H54 (cell line): ENCODE data around the gene SLC37A3.
"Not testable (repeated sequence)": the region's sequence is repeated elsewhere in the genome, so short reads cannot be mapped to it uniquely, and the experiment has no call there.

ENCODE experiments used
- DNase-seq: peaks from one replicate; pipeline ENCODE4 v3.0.0; 2011; ENCODE audit warnings: low spot score, mixed read lengths; ENCODE audit not compliant: insufficient read length
- FAIRE-seq: peaks from 3 replicates; lab custom pipeline; 2011; peaks lifted over from hg19 to GRCh38; lab: Jason Lieb, UNC
- POLR2A ChIP-seq: IDR thresholded peaks from 2 replicates; pipeline ENCODE4 v1.6.1; 2011; ENCODE audit warnings: low read depth, mild to moderate bottlenecking, low read length

SLC37A3 gene

GRCh38 chr7:140417456-140418155 is 19.3 kb upstream of the SLC37A3 start:
- no peak for FAIRE-seq
- no peak for TF ChIP-seq POLR2A
- DNase-seq, result no peak

DNA sequence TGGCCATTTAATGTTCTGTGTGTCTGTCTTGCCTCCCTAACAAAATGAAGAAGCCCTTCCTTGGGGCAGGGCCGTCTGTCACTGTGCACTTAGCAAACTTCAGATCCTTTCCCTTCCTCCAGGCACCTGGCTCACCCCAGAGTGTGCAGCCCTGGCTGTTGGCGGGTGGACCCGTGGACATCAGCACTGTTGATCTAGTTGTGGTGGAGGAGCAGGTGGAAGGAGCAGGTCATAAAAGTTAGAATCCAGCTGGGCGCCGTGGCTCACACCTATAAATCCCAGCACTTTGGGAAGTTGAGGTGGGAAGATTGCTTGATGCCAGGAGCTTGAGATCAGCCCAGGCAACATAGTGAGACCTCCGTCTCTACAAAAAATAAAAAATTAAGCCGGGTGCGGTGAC is 18.2 kb upstream of the SLC37A3 start:
- DNase-seq (no peak), FAIRE-seq (no peak)
- no peak for TF ChIP-seq POLR2A

- FAIRE-seq, DNase-seq: not testable (repeated sequence)
Observed at GRCh38 chr7:140415816-140416215, 17.5 kb upstream of the SLC37A3 start.

DNA sequence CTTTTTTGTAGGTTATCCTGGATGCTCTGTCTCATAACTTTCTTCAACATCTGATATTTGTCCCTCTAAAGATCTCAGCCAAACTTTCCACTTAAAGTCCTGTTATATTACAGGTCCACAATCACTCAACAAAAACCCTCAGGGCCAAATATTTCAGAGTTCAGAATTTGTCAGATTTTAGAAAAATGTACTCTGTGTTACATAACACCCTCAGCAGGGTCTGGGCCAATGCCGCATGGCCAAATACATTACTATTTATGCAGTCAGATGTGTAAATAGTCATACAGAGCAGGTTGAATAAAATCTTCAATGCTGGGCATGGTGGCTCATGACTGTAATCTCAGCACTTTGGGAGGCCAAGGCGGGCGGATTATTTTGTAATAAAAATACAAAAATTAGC is 17.0 kb upstream of the SLC37A3 start:
- DNase-seq (no peak), FAIRE-seq (no peak)
- no peak for TF ChIP-seq POLR2A

DNA sequence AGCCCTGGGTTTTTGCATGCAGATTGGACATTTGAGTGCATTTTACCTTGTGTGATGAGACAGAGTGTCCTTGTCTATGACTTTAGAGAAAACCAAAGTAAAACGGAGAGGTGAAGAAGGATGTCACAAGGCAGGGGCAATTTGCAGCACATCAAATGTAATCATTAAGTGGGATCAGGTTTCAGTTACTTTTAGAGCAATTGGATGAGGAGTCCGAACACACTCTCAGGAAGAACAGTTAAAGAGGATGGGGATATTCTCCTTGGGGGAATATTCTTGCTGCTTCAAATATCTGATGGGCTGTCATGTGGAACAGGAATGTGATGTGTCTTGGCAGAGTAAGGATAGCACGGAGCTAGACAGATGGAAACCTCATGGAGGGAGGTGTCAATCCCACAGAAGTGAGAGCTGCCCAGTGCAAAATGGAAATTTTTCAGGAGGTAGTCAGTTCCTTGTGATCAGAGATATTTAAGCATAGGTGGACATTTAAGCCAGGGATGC is 6.3 kb upstream of the SLC37A3 start:
- FAIRE-seq (no peak), DNase-seq (no peak)
- TF ChIP-seq POLR2A, result no peak

- DNase-seq (no peak), FAIRE-seq (no peak)
- TF ChIP-seq POLR2A, result no peak
Observed at GRCh38 chr7:140403878-140404564, 5.7 kb upstream of the SLC37A3 start, which contains the start of gene RAB19. Gene RAB19 (plus strand): TSS chr7:140404058. CDS start chr7:140407647, 3,589 bp downstream.

DNA sequence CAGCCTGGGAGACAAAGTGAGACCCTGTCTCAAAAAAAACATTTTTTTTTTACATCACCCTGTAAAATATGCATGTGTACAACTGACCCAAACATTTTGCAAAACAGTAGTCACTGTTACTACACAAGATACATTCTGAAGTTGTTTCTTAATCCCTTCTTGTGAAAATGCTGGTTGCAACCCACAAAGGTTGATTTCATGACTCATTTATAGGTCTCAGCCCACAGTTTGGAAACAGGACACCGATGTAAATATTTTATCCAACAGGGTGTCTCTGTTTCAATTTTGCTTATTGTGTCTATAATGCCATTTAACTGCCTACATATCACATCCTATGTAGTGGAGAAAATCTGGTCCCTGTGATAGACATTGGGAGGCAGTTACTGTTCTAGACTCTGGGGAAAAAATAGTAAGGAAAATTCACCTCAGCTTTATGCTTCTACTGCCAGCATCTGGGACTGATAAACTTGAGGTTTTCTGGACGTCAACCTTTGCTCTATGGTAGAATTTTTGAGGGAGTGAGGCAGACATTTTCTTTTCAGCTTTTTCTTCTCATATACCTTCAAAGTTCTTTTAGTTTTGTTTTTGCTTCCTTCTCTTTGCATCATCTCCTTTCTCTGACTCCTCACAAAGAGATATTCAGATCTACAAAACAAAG is 4.0 kb upstream of the SLC37A3 start:
- no peak for DNase-seq
- no peak for FAIRE-seq
- no peak for TF ChIP-seq POLR2A

DNA sequence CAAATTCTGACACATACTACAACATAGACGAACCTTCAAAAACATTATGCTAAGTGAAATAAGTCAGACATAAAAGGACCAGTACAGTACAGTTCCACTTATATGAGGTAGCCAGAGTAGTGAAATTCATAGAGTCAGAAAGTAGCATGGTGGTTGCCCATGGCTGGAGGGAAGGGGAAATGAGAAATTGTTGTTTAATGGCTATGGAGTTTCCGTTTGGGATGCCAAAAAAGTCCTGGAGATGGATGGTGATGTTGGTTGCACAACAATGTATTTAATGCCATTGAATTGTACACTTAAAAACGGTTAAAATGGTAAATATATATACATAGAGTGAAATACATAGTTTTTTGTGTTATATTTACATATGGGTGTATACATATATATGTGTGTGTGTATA is 2.1 kb upstream of the SLC37A3 start:
- no peak for DNase-seq
- no peak for FAIRE-seq
- no peak for TF ChIP-seq POLR2A

DNA sequence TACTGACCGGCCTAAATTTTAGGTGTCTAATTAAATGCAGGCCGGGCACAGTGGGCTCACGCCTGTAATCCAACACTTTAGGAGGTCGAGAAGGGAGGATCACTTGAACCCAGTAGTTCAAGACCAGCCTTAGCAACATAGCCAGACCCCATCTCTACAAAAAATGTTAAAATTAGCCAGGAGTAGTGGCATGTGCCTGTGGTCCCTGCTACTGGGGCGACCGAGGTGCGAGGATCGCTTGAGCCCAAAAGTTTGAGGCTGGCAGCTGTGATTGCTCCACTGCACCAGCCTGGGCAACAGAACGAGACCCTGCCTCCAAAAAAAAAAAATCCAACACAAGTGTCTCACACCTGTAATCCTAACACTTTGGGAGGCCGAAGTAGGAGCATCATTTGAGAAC is 491 bp upstream of the SLC37A3 start:
- DNase-seq (no peak), FAIRE-seq (no peak)
- no peak for TF ChIP-seq POLR2A

DNA sequence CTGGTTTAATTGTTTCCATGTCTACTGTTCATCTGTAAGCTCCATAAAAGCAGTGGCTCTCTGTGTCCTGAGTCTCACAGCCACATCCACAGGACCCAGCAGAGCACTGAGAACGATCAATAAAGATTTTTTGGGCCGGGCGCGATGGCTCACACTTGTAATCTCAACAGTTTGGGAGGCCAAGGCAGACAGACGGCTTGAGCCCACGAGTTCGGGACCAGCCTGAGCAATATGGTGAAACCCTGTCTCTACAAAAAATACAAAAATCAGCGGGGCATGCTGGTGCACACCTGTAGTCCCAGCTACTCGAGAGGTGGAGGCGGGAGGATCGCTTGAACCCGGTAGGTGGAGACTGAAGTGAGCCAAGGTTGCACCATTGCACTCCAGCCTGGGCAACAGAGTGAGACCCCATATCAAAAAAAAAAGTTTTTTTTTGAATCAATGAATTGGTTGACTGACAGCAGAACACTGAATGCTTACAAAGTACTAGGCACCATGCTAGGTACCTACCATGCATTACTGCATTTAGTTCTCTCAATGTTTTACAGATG is 4.5 kb downstream of the SLC37A3 start:
- FAIRE-seq, result no peak
- no peak for TF ChIP-seq POLR2A

GRCh38 chr7:140391634-140392033 is 6.7 kb downstream of the SLC37A3 start:
- DNase-seq, result no peak
- FAIRE-seq, result no peak
- TF ChIP-seq POLR2A, result no peak

More for the DNA sequence above, 4.5 kb downstream of the SLC37A3 start:
- DNase-seq, result no peak

- no peak for TF ChIP-seq POLR2A
- no peak for DNase-seq
- no peak for FAIRE-seq
Observed at GRCh38 chr7:140390466-140391190, 7.7 kb downstream of the SLC37A3 start.

DNA sequence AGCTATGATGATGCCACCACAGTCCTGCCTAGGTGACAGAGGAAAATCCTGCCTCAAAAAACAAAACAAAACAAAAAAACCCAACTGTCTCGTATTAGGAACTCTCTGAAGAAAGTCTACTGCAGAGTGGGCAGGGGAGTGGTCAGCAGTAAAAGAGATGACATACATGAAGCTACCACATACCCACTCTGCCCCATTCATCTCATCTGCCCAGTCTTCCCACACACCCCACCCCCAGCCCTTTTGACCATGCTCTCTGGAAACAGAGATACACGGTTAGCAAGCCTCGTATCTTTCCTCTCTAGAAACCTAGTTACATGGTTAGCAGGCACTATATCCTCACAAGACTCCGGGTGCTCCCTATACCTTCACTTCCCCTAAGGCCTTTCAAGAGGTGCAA is 8.3 kb downstream of the SLC37A3 start:
- TF ChIP-seq POLR2A, result no peak
- no peak for DNase-seq
- no peak for FAIRE-seq

- no peak for TF ChIP-seq POLR2A
- DNase-seq (no peak), FAIRE-seq (no peak)
Observed at GRCh38 chr7:140389445-140389844, 8.9 kb downstream of the SLC37A3 start.
